HG02870 (cell line): ENCODE data around the gene ATP5IF1.

Experiments used
- ATAC-seq: cut with Tn5 transposase; IDR thresholded peaks from one replicate; pipeline ENCODE4 v1.9.1; 2021; ENCODE audit warnings: mild to moderate bottlenecking, moderate library complexity; ENCODE audit not compliant: unreplicated experiment

The ATP5IF1 gene

DNA sequence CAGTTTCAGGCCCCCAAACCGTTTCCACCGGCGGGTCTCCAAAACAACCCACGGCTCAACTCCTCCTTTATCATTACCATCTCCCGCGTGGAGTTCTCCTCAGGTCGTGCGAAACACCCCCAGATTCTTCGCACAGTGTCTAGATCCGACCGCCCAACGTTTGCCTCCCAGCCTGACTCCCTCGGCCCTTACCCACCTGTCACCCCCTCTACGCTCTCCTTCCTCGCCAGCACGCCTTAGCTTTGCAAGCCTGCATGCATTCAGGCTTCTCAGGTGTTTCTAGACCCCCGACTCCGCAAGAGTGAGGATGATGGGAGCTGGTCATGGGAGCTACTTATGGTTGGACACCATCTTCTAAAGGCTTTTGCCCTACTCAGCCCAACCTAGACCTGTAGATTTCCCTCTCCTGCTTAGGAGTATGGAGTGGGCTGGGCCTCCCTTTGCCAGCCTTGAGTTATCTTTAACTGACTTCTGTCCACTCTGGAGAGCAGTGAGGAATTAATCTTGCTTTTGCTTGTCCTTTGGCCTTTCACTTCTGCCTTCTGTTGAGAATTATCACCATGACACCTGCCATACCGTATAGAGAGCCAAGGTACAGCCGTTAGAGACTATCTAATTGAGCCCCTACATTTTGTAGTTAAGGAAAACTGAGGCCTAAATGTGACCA lies 865 bp downstream of the ATP5IF1 start:
- no peak for ATAC-seq

DNA sequence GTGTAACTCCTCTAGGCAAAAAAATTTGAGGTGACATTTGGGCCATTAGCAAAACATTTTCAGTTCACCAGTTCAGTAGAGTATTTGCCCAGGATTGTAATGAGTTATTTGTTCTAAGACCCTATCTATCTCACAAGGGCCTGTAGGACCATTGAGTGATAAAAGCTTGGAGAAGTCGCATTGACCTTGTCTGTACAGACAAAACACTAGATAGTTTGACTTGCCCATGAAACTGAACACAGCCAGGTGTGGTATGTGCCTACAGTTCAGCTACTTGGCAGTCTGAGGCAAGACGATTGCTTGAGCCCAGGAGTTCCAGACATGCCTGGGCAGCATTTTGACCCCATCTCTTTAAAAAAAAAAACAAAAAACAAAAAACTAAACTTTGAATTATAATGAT lies 3.1 kb downstream of the ATP5IF1 start:
- ATAC-seq: no peak

DNA sequence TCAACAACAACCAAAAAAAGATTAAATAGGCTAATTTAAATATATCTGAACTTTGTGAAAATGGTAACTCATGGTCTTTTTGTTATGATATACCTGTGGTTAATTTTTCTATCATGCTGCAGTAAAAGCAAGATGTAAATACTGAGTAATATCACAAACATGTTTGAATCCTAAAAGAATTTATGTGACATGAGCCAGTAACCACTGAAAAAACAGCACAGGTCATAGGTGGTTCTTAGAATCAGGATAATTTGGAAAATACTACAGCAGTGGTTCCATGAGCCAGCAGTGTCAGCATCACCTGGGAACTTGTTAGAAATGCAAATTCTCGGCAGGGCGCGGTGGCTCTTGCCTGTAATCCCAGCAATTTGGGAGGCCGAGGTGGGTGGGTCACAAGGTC lies 4.1 kb downstream of the ATP5IF1 start:
- no peak for ATAC-seq

DNA sequence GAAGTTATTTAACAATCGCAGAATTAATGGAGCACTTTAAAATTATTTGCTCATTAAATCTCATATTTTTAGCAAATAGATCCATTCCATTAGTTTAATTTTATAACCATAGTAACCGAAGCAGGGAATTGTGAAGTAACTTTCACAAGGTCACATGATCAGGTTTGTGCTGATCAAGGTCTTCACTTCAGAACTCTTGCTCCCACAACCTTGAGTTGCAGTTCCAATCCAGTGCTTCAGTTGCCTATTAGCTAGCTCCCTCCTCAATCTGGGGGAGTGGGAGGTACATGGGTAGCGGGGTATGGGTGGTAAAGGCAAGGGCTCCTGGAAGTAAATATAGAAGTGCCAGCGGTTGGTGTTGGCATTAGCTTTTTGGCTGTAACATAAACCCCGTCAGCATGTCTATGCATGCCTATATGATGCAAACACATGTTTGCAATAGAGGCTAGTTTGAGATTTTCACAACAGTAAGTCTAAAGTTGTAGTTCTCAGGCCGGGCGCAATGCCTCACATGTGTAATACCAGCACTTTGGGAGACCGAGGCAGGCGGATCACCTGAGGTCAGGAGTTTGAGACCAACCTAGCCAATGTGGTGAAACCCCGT lies 5.8 kb downstream of the ATP5IF1 start:
- no peak for ATAC-seq

DNA sequence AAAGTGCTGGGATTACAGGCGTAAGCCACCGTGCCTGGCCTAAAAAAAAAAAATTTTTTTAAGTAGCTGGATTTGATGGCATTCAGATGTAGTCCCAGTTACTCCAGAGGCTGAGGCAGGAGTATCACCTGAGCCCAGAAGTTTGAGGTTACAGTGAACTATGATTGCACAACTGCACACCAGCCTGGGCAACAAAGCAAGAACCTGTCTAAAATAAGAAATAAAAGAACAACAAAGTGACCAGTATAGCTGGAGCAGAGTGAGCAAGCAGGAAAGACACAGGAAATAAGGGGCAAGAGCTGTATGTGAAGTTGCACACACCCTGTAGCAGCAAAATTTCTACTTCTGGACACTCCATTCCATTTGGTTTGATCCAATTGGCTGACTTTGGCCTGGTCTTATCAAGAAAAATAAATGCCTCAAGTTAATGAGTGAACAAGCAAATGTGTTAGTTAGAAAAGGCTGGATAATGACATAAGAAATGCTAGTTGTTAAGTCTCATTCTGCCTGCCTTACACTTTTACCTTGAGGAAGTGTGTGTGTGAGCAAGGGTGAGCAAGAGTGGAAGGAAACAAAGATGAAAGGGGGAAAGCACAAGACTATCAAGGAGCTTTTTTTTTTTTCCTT lies 7.9 kb downstream of the ATP5IF1 start:
- no peak for ATAC-seq

DNA sequence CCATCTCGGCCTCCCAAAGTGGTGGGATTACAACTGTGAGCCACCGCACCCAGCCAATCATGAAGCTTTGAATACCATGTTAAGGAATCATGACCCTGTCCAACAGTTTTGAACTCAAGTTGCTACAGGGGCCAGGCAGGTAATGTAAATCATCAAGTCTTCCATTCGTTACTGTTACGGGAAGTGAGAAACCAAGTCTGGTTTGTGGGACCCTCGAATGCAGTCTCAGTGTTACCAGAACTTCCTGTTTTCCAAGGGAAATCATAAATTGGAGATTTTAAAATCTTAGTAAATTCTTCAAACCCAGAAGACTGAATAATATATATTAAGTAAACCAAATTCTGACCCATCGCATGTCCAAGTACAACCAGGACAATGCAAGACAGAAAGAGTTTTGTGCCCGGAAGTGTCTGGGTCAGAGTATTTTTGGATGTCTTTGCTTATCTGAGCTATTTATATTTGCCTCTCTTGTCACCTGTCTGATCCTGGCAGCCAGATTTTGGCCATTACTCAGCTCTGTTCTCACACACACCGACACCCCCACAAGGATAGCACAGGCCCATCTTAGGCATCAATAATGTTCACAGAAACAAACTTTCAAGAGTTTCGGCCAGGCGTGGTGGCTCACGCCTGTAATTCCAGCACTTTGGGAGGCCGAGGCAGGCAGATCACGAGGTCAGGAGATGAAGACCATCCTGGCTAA lies 8.8 kb downstream of the ATP5IF1 start:
- ATAC-seq: no peak

DNA sequence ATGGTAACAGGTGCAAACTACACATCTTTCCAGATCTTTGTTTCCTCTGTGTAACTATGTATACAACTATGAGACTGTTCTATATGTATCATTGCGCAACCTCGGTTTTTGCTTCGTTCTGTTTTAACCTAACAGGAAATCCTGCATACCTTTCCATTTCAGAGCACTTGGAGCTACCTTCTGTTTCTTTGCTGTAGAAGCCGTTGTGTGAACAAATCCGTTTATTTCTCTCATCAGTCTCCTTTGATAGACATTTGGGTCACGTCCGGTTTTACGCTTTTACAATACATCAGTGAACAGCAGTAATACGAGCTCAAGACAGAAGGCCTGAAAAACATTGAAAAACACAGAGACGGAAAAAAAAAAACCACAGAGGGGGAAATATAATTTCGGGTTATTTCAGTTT lies 10.5 kb downstream of the ATP5IF1 start:
- no peak for ATAC-seq

DNA sequence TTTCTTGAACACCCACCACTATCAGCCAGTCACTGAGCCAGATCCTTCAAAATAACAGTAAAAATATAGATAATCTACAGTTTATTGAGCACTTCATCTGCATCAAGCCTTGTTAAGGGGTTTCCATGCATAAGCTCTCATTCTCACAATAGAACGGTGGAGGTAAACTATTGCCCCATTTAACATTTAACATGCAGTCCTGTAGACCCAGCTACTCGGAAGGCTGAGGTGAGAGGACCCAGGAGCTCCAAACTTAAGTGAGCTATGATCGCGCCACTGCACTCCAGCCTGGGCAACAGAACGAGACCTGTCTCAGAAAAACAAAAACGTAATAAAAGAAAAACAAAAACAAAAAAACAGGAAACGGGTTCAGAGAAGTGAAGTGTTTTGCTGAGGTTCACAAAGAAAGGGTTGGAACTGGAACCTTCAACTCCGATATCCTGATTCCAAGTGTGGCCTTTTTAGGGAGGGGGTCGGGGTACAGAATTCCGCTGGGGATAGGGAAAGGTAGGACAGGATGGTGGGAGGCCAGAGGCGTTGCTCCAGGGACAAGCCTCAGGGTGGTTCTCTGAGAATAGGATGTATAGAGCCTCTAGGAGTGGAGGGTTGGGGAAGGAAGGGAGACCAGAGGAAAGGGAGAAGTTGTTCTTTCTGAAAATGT lies 11.8 kb downstream of the ATP5IF1 start:
- ATAC-seq: no peak

DNA sequence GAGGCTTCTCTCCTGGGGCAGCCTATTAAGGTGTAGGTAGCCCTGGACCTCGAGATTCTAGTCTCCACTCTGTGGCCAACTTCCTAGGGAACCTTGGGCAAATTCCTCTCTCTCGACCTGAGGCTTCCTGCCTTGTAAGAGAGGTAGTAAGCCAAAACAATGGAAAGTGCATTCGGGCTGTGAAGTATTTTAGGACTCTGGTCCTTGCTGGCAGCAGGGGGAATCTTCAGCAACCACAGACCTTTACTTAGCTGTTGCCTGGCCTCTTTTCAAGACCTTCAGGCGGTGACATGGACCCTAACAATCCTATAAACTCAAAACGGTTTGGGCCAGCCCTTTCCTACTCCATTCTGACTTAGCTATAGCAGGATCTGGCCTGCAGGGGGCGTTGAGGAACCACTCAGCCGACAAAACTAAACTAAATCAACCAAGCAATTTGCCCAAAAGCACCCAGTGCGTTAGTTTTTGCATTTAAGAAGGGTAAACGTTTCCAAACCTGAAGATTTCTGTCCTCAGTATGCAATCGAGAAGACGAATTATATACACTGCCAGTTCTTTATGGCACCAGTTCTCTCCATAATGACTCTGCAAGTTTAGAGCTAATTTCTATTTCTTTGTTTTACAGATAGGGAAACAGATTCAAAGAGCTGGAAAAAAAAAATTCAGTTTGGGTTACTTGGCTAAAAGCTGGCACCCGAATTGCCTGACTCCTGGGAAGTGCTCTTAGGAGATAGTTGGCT lies 12.5 kb downstream of the ATP5IF1 start:
- no peak for ATAC-seq

DNA sequence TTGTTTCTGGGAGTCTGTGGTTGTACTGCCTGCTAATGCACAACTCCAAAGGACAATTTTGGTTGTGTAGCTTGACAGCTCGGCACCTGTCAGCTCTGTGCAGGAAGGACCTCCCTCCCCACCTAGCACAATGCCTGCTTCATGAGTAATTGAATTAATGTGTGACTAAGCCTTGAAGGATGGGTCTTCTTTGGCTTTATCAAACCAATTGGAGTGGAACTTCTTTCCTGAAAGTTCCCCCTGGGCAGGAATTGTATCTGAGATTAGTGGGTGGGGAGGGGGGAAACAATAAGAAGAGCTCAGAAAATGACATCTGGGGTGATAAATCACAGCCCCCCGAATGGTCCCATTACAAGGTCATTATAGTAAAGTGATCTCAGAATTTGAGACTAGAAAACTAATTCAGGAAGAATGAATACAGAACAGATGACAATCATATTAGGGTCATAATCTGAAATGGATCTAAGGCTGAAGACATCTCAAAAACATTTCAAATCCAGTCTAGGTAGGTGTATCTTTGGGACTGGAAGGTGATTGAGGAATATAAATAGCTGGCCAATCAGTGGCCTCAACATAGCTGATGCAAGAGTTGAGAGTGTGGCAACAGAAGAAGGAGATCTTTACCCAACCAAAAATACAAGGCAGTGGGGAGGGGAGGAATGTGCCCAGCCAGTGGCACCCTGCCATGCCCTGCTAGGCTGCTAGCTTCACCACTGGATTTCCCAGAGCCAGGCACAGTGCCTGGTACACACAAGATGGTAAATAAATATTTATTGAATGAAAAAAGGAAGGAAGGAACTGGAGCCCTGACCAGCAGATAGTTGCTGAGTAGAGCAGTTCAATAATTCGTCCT lies 13.3 kb downstream of the ATP5IF1 start:
- ATAC-seq: no peak

DNA sequence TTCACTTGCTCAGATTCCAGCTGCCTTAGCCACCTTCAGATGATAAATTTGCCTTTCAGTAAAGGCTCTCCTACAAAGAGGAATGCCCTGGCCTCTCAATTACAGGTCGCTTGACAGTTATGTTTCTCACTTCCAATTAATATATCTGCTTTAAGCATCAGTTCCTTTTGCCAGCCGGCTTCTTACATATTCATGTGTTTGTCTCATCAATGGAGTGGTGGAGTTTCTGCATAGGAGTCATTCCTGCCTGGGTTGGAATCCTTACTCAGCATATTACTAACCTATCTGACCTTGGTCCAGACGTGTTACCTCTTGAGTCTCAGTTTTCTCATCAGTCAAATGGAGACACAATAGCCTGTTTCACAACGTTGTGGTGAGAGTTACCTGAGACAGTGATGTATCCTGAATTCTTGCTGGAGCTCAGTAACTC lies 14.0 kb downstream of the ATP5IF1 start:
- no peak for ATAC-seq

DNA sequence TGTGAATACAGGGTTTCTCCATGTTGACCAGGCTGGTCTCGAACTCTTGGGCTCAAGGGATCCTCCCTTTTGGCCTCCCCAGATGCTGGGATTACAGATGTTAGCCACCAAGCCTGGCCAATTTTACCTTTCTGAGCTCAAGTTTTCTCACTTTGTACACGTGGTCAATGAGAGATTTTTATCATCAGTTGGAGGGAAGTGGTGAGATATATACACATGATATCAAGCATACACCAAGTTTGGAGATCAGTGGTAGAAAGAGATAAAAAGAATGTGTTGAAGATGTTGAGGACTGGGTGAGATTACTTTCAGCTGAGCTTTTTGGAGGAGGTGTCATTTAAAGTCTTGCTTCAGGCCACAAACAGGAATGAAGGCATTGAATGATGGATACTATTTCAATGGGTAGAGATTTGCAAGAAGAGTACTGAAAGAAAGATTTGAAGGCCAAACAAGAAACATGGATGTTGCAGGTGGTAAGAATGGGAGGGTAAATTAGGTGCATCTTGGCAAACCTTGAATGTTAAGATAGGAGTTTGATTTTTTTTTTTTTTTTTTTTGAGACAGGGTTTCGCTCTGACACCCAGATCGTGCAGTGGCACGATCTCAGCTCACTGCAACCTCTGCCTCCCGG lies 20.4 kb downstream of the ATP5IF1 start:
- no peak for ATAC-seq

DNA sequence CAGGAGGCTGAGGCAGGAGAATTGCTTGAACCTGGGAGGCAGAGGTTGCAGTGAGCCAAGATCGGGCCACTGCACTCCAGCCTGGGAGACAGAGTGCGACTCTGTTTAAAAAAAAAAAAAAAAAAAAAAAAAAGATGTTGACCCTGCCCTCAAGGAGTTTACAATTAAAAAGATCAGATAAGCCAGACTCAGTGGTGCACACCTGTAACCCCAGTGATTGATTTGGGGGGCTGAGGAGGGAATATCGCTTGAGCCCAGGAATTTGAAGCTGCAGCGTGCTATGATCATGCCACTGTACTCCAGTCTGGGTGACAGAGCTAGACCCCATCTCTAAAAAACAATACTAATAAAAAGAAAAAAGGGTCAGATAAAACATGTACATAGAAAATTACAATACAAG lies 21.8 kb downstream of the ATP5IF1 start:
- ATAC-seq: no peak

DNA sequence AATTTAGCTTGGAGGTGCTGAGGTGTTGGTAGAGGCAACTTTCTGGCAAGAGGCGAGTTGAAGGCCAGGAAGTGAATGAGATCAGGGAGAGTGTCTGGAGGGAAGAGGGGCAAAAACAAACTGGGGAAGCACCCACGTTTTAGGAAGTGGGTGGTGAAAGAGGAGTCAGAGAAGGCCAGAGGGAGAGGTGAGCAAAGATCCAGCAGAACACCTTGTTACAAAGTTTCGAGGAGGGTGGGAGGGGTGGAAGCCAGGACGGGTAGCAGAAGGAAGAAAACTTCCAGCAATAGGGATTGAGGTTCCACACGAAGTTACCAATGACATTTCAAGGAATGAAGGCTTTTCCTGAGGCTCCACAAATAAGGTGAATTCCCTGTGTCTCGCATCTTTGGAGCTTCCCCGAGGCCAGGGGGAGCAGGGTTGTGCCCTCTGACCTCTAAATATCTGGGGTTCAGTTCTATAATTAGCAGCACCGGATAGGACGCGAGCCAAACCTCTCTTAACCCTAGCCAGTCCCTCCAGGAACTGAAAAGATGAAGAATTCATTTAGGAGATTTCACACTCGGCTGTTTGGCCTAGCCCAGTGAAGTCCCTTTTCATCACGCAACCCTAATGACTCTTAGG lies 22.8 kb downstream of the ATP5IF1 start:
- ATAC-seq: no peak

DNA sequence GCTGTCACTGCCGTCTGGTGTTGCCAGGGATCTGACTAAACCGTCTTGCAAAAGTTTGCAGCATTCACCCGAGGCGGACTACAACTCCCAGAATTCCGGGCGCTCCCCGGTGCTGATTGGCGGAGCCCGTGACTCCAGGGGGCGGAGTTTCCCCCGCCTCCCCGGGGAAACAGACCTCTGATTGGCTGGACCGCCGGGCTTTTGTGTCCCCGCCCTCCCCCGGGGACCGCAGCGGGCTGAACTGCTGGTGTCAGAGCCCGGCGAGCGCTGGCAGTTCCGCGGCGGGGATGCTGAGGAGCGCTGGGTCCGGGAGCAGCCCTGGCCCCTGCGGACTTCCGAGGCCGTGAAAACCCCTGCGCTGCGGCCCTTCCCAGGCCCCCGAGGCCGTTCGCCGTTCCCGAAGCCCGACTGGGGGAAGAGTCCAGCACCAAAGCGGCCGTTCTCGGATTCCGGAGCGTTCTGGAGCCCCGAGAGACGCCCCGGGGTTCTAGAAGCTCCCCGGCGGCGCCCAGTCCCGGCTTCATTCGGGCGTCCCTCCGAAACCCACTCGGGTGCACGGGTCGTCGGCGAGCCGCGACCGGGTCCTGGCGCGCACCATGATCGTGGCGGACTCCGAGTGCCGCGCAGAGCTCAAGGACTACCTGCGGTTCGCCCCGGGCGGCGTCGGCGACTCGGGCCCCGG lies 23.5 kb downstream of the ATP5IF1 start, which contains the start of gene SESN2:
Gene SESN2, plus strand, starts transcription at position 267 of the 682 bp plus-strand sequence. Its CDS starts 330 bp downstream, at position 597.
- peak; percentile 93 for ATAC-seq

DNA sequence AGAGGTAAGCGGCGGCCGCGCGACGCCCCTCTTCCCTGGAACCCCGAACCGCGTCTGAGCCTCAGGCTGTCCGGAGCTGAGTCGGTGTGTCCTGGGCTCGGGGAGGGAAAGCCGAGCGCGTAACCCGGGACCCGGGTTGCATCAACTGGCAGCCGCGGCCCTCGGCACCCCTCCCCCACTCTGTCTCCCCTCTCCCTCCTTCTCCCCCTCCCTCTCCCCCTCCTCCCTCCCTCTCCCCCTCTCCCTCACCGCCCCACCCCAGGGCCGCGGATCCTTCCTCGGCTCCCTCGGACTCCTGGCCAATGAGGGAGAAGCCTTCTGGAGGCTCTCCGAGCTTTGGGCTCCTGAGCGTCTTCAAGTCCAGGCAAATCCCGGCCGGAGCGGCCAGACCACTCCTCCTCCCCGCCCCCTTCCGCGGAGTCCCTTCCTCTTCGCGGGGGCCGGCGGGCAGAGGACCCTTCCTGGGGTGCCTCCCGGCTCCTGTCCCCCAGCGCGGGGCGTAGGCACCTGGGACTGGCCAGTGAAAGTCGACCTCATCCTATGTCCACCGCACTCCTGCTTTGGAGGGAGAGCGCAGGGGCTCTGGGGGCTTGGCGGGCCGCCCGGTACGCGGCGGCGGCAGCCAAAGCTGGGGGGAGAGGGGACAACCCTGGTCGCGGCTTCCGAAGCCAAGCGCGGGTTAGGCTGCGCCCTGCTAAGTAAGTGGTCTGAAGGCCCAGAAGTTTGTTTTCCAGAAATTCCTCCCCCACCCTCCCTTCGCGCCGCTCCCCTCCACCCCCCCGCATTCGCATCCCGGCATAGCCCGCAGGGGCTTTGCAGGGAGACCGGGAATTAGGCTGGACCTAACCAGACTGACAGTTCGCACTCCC lies 24.2 kb downstream of the ATP5IF1 start:
- ATAC-seq: no peak

DNA sequence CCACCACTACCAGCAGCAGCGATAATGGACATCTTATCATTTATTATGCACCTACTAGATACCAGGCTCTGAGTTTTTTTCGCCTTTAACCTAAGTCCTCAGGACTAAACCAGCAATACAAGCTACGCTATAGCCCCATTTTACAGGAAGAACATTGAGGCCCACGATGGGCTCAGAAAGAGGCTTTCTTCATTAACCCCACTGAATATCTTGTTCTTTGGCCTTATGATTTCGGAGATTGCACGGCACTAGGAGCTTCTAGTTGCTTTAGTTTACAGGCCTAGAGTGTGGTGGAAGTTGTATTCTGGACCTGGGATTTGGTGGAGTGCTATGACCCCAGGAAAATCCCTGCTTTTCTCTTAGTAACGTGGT lies 24.9 kb downstream of the ATP5IF1 start:
- ATAC-seq: no peak
